K562 (cell line): ENCODE results near the gene ZNF821. TPM values are rescaled to one million over a fixed set of nuclear protein-coding genes. Genes with fewer than 3 reads are reported as not detected.

Experiments used
- ATAC-seq: fragments of 200-7000 bp; cut with Tn5 transposase; 3 replicates; pipeline ENCODE4 v1.9.1; 2020; ENCODE audit warnings: moderate library complexity
- BruUV-seq: library from RNA; stranded (reverse); fragments of 400-500 nt; replicated peaks from 2 replicates; lab custom pipeline; 2021; lab: Mats Ljungman, UMichigan
- CTCF ChIA-PET: fragments of 300-600 bp; formaldehyde crosslinking; extraction: SDS; loops from one replicate; lab custom pipeline; 2021; ENCODE audit warnings: low intra/inter-chr PET ratio; lab: Yijun Ruan, JAX
- POLR2A ChIA-PET: fragments of 300-600, 350-650 bp; sonication (Branson Sonifier 250); formaldehyde crosslinking; extraction: SDS; loops from one replicate; lab custom pipeline; 2021; ENCODE audit warnings: antibody characterized with exemption, inconsistent platforms; lab: Yijun Ruan, JAX
- DNase-seq, 4 experiments: peaks; one replicate each; pipeline versions ENCODE4 v3.0.0 to v3.0.0-alpha.2; 2011 to 2018; ENCODE audit warnings: low spot score in 3 of 4, mixed read lengths in 3 of 4; ENCODE audit errors: extremely low read depth in 1 of 4
- FAIRE-seq: peaks from 2 replicates; lab custom pipeline; 2011; peaks lifted over from hg19 to GRCh38; lab: Jason Lieb, UNC
- H2AFZ ChIP-seq: 2 replicates; pipeline ENCODE4 v1.6.0; 2011; ENCODE audit warnings: low read depth, low read length, control low read depth, inconsistent platforms
- H3K27ac ChIP-seq: fragments of 200-600 bp; 3 replicates; pipeline ENCODE4 v1.8.0; 2011; ENCODE audit warnings: low read depth, mild to moderate bottlenecking, control low read depth, inconsistent platforms, low read length, moderate library complexity, mixed read lengths; ENCODE audit errors: extremely low read depth
- H3K27me3 ChIP-seq, 2 experiments: fragments of 300-600 bp in 1 of 2; 2 replicates in 1 of 2; 3 replicates in 1 of 2; pipeline versions ENCODE4 v1.6.0 to v1.8.0; 2011; ENCODE audit warnings: inconsistent platforms in 2 of 2, low read length in 2 of 2, mild to moderate bottlenecking in 1 of 2, mixed read lengths in 1 of 2, moderate library complexity in 1 of 2; ENCODE audit not compliant: control insufficient read depth in 2 of 2, insufficient read depth in 2 of 2
- H3K36me3 ChIP-seq: fragments of 300-600 bp; 3 replicates; pipeline ENCODE4 v1.8.0; 2011; ENCODE audit warnings: mild to moderate bottlenecking, low read length, inconsistent platforms; ENCODE audit not compliant: control insufficient read depth, insufficient read depth
- H3K4me1 ChIP-seq, 2 experiments: fragments of 200-600 bp in 1 of 2; replicated peaks in 1 of 2; 2 replicates in 1 of 2; 3 replicates in 1 of 2; pipeline versions ENCODE4 v1.5.1 to v1.8.0; 2011; ENCODE audit warnings: inconsistent platforms in 2 of 2, low read length in 2 of 2, mild to moderate bottlenecking in 1 of 2, mixed read lengths in 1 of 2, moderate library complexity in 1 of 2; ENCODE audit not compliant: control insufficient read depth in 2 of 2, insufficient read depth in 2 of 2
- H3K4me2 ChIP-seq: 2 replicates; pipeline ENCODE4 v1.6.1; 2011; ENCODE audit warnings: low read length, control low read depth, inconsistent platforms, mixed read lengths; ENCODE audit not compliant: insufficient read depth
- H3K4me3 ChIP-seq: fragments of 200-600 bp; sonication (generic), shearing (Covaris generic); 2 replicates; pipeline ENCODE4 v1.5.1; 2016; ENCODE audit warnings: control low read depth, inconsistent platforms
- H3K79me2 ChIP-seq: fragments of 200-600 bp; 3 replicates; pipeline ENCODE4 v1.8.0; 2011; ENCODE audit warnings: low read length, inconsistent platforms; ENCODE audit not compliant: control insufficient read depth, insufficient read depth
- H3K9ac ChIP-seq, 2 experiments: 2 replicates each; pipeline versions ENCODE4 v1.6.0 to v1.6.1; 2011; ENCODE audit warnings: low read depth in 2 of 2, low read length in 2 of 2, control low read depth in 1 of 2, inconsistent platforms in 1 of 2, mild to moderate bottlenecking in 1 of 2, mixed read lengths in 1 of 2; ENCODE audit not compliant: insufficient read depth in 1 of 2
- H3K9me1 ChIP-seq: one replicate; pipeline ENCODE4 v1.6.0; 2011; ENCODE audit warnings: inconsistent platforms, mild to moderate bottlenecking, low read length, moderate library complexity; ENCODE audit not compliant: control insufficient read depth, insufficient read depth
- H3K9me3 ChIP-seq: replicated peaks from 2 replicates; pipeline ENCODE4 v1.5.1; 2011; ENCODE audit warnings: low read depth, low read length, inconsistent platforms; ENCODE audit not compliant: control insufficient read depth, insufficient read depth
- H4K20me1 ChIP-seq: replicated peaks from 2 replicates; pipeline ENCODE4 v1.6.1; 2011; ENCODE audit warnings: low read length, inconsistent platforms, mixed read lengths; ENCODE audit not compliant: control insufficient read depth, insufficient read depth
- ATF1 ChIP-seq, 2 experiments: fragments of 450-650 bp in 1 of 2; IDR thresholded peaks; 2 replicates each; pipeline ENCODE4 v1.6.1; 2016; ENCODE audit warnings: missing compliant biosample characterization in 1 of 2, missing genetic modification characterization in 1 of 2
- C11orf30 ChIP-seq: fragments of 450-650 bp; IDR thresholded peaks from 2 replicates; pipeline ENCODE4 v1.6.1; 2016; ENCODE audit warnings: low read depth, mild to moderate bottlenecking
- CSDE1 ChIP-seq, 2 experiments: fragments of 450-650 bp; IDR thresholded peaks; 2 replicates each; pipeline ENCODE4 v1.6.1; 2016; ENCODE audit warnings: mild to moderate bottlenecking in 1 of 2
- FOXK2 ChIP-seq, 2 experiments: fragments of 450-650 bp; IDR thresholded peaks in 1 of 2; conservative IDR thresholded peaks in 1 of 2; 2 replicates each; pipeline ENCODE4 v1.6.1; 2016; ENCODE audit warnings: low read depth in 2 of 2, mild to moderate bottlenecking in 1 of 2
- HNRNPL ChIP-seq: fragments of 200-400 bp; formaldehyde crosslinking; IDR thresholded peaks from 2 replicates; pipeline ENCODE4 v1.6.1; 2017; ENCODE audit warnings: low read depth, mild to moderate bottlenecking, low read length
- MCM5 ChIP-seq: fragments of 450-650 bp; IDR thresholded peaks from 2 replicates; pipeline ENCODE4 v1.6.1; 2016; ENCODE audit warnings: low read depth
- OTX1 ChIP-seq: fragments of 450-650 bp; formaldehyde crosslinking; IDR thresholded peaks from 2 replicates; pipeline ENCODE4 v1.4.0; 2022; ENCODE audit warnings: mild to moderate bottlenecking
- RB1 ChIP-seq: fragments of 450-650 bp; IDR thresholded peaks from 2 replicates; pipeline ENCODE4 v1.6.1; 2017; ENCODE audit warnings: low read depth, mild to moderate bottlenecking
- SAP30 ChIP-seq: fragments of 200-600 bp; sonication (generic); IDR thresholded peaks from 2 replicates; pipeline ENCODE4 v1.6.1; 2012; ENCODE audit warnings: borderline replicate concordance, low read depth, mild to moderate bottlenecking, moderate library complexity, low read length, control low read depth, inconsistent platforms; ENCODE audit not compliant: insufficient read depth, poor library complexity, severe bottlenecking
- SOX6 ChIP-seq: fragments of 450-650 bp; IDR thresholded peaks from 2 replicates; pipeline ENCODE4 v1.6.1; 2014; ENCODE audit warnings: mild to moderate bottlenecking
- SP1 ChIP-seq: sonication (generic); formaldehyde crosslinking; IDR thresholded peaks from 2 replicates; pipeline ENCODE4 v1.8.1; 2022; ENCODE audit warnings: mild to moderate bottlenecking, missing genetic modification reagents
- SPI1 ChIP-seq: IDR thresholded peaks from 2 replicates; pipeline ENCODE4 v1.6.1; 2011; ENCODE audit warnings: low read depth, low read length, control low read depth, borderline replicate concordance
- YBX1 ChIP-seq: fragments of 450-650 bp; IDR thresholded peaks from 2 replicates; pipeline ENCODE4 v1.7.1; 2016; ENCODE audit warnings: mild to moderate bottlenecking
- ZNF57 ChIP-seq: fragments of 450-650 bp; formaldehyde crosslinking; IDR thresholded peaks from 2 replicates; pipeline ENCODE4 v1.4.0; 2020; ENCODE audit warnings: mild to moderate bottlenecking, moderate library complexity
- ZNF668 ChIP-seq: fragments of 250-450 bp; sonication (Bioruptor Pico); IDR thresholded peaks from 2 replicates; pipeline ENCODE4 v1.8.0; 2022; ENCODE audit warnings: mild to moderate bottlenecking, inconsistent platforms
- ZZZ3 ChIP-seq: fragments of 450-650 bp; IDR thresholded peaks from 2 replicates; pipeline ENCODE4 v1.6.1; 2016; ENCODE audit warnings: antibody characterized with exemption, mild to moderate bottlenecking, moderate library complexity
- WGBS: fragments of 100-300 bp; shearing (Covaris generic); methylation state at CpG from one replicate; pipeline ENCODE4 v1.1.6; 2016; ENCODE audit warnings: low coverage, mixed read lengths; ENCODE audit not compliant: insufficient coverage; ENCODE audit errors: missing lambda C conversion rate; 5-methylcytosine and 5-hydroxymethylcytosine counted together
- in situ Hi-C: fragments of 300-500 bp; cut with MboI; formaldehyde crosslinking; loops from 4 replicates; pipeline ENCODE4 v1.15.0; 2018; ENCODE audit warnings: inconsistent platforms, mixed read lengths
- intact Hi-C: fragments of 100-400 bp; cut with micrococcal nuclease; formaldehyde crosslinking; loops from 2 replicates; pipeline ENCODE4 v1.14.2; 2022
- polyA plus RNA-seq, 8 experiments: library from polyadenylated mRNA; depleted of rRNA in 4 of 8; stranded (reverse) in 5 of 8; unstranded in 3 of 8; fragments of >200 nt; fragmentation: Nextera tagmentation in 2 of 8; fragmentation: Illumina TruSeq in 1 of 8; extraction: Ambion mirVana in 2 of 8; extraction: Trizol in 1 of 8; gene quantifications; 2 replicates each; pipeline versions ENCODE4 v1.2.1 to v1.2.3, GENCODE V29; 2011 to 2014; ENCODE audit warnings: inconsistent platforms in 1 of 8, missing spikeins in 1 of 8
- total RNA-seq, 7 experiments: library from RNA; depleted of rRNA in 6 of 7; stranded (reverse); fragments of >200 nt in 6 of 7; fragmentation: Illumina TruSeq in 2 of 7; extraction: Trizol in 2 of 7; gene quantifications; 2 replicates each; pipeline versions ENCODE4 v1.2.1 to v1.2.3, GENCODE V29; 2011 to 2021; ENCODE audit warnings: low replicate concordance in 1 of 7
- TF ChIP-seq, protein P1 (sequence below), 3 experiments: fragments of 200-800 bp in 1 of 3; sonication (Bioruptor generic) in 1 of 3; sonication (generic) in 1 of 3; formaldehyde crosslinking in 1 of 3; IDR thresholded peaks; 2 replicates each; pipeline versions ENCODE4 v1.6.1 to v1.8.0; 2016 to 2022; ENCODE audit warnings: mild to moderate bottlenecking in 2 of 3, missing compliant biosample characterization in 2 of 3, missing genetic modification characterization in 2 of 3, missing genetic modification reagents in 1 of 3
- TF ChIP-seq, protein P2 (sequence below), 2 experiments: fragments of 200-800 bp in 1 of 2; sonication (Bioruptor generic) in 1 of 2; sonication (generic) in 1 of 2; formaldehyde crosslinking in 1 of 2; IDR thresholded peaks in 1 of 2; conservative IDR thresholded peaks in 1 of 2; 2 replicates each; pipeline versions ENCODE4 v1.5.0 to v1.6.1; 2016 to 2020; ENCODE audit warnings: missing compliant biosample characterization in 1 of 2, missing genetic modification characterization in 1 of 2, missing genetic modification reagents in 1 of 2
- TF ChIP-seq, protein P3 (sequence below): sonication (generic); formaldehyde crosslinking; IDR thresholded peaks from 2 replicates; pipeline ENCODE4 v1.8.1; 2022; ENCODE audit warnings: missing genetic modification reagents

The ZNF821 gene
- total and polyA plus RNA-seq, 9 of the 15 experiments (the other 6 are each of a cell fraction or from before 2014, with no cell fraction given), result 0.38 to 5.6 (median 3.6) TPM

DNA sequence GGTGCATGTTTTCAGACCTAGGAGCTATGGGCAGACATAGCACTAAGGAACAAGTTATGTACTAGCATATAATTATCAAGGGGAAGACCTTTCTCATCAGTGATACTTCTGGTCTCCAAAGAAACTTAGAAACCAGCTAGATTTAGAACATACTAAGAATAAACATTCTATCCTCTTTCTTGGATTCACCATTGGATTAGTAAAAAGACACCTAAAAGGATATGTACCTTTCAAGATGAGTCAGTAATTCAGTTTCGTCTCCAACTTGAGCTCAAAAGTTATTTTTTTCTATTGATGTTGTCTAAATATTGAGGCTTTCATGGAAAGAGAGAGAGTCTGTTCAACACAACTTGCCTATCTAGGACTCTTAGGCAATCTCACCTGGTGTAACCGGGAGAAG lies 13.2 kb downstream of the ZNF821 start:
- H3K9me3 ChIP-seq, result no peaks in the 10 kb centered on the region
- no peak overlapping the region for H3K9ac ChIP-seq
- FAIRE-seq (no peak), ATAC-seq (no peak), DNase-seq (no peak)
- ChIA-PET POLR2A (interaction anchor here (0.7 to 4.3 kb wide), 3 partner anchors 9 to 13 kb away, joined by 3 to 19 read pairs (median 4); partner anchors contain the start of gene ZNF821), CTCF (interaction anchor here (0.7 kb wide), 1 partner anchor 1112 kb away, joined by 3 read pairs; no protein-coding TSS in a partner anchor)
- no peak overlapping the region for H3K4me3 ChIP-seq
- H3K27ac ChIP-seq, result no peak overlapping the region
- H3K27me3 ChIP-seq, result no peaks in the 10 kb centered on the region
- no TSS peak for BruUV-seq
- no peaks in the 10 kb centered on the region for H3K79me2 ChIP-seq
- intact Hi-C loops (no loop called here), in situ Hi-C loops (no loop called here)
- H2AFZ ChIP-seq, result no peak overlapping the region
- WGBS, result 60% methylated on average over 2 of the region's 2 CpGs
- no peaks in the 10 kb centered on the region; a peak in 1 of 5 replicates for H3K4me1 ChIP-seq
- H4K20me1 ChIP-seq, result no peaks in the 10 kb centered on the region
- no peak overlapping the region for H3K4me2 ChIP-seq
- no peaks in the 10 kb centered on the region for H3K9me1 ChIP-seq
- no peaks in the 10 kb centered on the region for H3K36me3 ChIP-seq
- TF ChIP-seq ZZZ3 (no peak), RB1 (no peak), YBX1 (no peak), ZNF668 (CRISPR knock-in tag) (no peak), FOXK2 (conservative IDR thresholded peaks at IDR 0.05 in 1 of 2, IDR thresholded peaks at IDR 0.05 in 1 of 2; ENCODE audit: low read depth in 2 of 2) (no peak), OTX1 (CRISPR knock-in tag) (no peak), SPI1 (no peak), ATF1 (CRISPR knock-in tag; IDR thresholded peaks at IDR 0.05) (no peak), ATF1 (tag; IDR thresholded peaks at IDR 0.05) (no peak), MCM5 (no peak), SAP30 (no peak), SP1 (CRISPR knock-in tag) (no peak), SOX6 (no peak), ZNF57 (CRISPR knock-in tag) (no peak), CSDE1 (IDR thresholded peaks at IDR 0.05) (no peak), C11orf30 (no peak), HNRNPL (no peak)
- TF ChIP-seq, protein P1, sequence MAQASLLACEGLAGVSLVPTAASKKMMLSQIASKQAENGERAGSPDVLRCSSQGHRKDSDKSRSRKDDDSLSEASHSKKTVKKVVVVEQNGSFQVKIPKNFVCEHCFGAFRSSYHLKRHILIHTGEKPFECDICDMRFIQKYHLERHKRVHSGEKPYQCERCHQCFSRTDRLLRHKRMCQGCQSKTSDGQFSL (CRISPR knock-in tag; IDR thresholded peaks at IDR 0.05), result no peak
- TF ChIP-seq, protein P1 (tag; IDR thresholded peaks at IDR 0.05), result no peak
- TF ChIP-seq, protein P2, sequence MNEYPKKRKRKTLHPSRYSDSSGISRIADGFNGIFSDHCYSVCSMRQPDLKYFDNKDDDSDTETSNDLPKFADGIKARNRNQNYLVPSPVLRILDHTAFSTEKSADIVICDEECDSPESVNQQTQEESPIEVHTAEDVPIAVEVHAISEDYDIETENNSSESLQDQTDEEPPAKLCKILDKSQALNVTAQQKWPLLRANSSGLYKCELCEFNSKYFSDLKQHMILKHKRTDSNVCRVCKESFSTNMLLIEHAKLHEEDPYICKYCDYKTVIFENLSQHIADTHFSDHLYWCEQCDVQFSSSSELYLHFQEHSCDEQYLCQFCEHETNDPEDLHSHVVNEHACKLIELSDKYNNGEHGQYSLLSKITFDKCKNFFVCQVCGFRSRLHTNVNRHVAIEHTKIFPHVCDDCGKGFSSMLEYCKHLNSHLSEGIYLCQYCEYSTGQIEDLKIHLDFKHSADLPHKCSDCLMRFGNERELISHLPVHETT (CRISPR knock-in tag; conservative IDR thresholded peaks at IDR 0.05 in 1 of 2, IDR thresholded peaks at IDR 0.05 in 1 of 2), result no peak
- TF ChIP-seq, protein P3, sequence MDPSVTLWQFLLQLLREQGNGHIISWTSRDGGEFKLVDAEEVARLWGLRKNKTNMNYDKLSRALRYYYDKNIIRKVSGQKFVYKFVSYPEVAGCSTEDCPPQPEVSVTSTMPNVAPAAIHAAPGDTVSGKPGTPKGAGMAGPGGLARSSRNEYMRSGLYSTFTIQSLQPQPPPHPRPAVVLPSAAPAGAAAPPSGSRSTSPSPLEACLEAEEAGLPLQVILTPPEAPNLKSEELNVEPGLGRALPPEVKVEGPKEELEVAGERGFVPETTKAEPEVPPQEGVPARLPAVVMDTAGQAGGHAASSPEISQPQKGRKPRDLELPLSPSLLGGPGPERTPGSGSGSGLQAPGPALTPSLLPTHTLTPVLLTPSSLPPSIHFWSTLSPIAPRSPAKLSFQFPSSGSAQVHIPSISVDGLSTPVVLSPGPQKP (CRISPR knock-in tag), result no peak
